SK-N-MC (cell line): ENCODE measurements around the gene NADK.
"Not testable (repeated sequence)": the region's sequence is repeated elsewhere in the genome, so short reads cannot be mapped to it uniquely, and the experiment has no call there.

Experiments
- EZH2 ChIP-seq: fragments of 200-600 bp; sonication (generic); IDR thresholded peaks from one replicate; pipeline ENCODE4 v1.6.1; 2017; ENCODE audit warnings: antibody characterized with exemption
- POLR2AphosphoS5 ChIP-seq: IDR thresholded peaks from 2 replicates; pipeline ENCODE4 v1.6.1; 2012; ENCODE audit warnings: mild to moderate bottlenecking, low read depth, low read length, borderline replicate concordance

GRCh38 chr1:1730230-1730629 lies 48.0 kb downstream of the NADK start:
- TF ChIP-seq EZH2, POLR2AphosphoS5: not testable (repeated sequence)
